Activated T-helper 1 cell treated with anti-CD3 and anti-CD28 coated beads, Interleukin-2, amount 50 U/mL, for 16 hours (primary cell): ENCODE measurements around the gene METTL26.
A peak's percentile ranks its signal among the peaks of the same experiment; 100 is the strongest.

Experiments
- DNase-seq, 2 donors: peaks; one replicate each; pipeline ENCODE4 v3.0.0-alpha.2; 2020; ENCODE audit warnings: low read depth in 1 of 2, low spot score in 1 of 2

METTL26 gene

GRCh38 chr16:659618-660017, 23.5 kb upstream of the METTL26 start:
- no peak for DNase-seq

- DNase-seq, result no peak
Measured at GRCh38 chr16:658679-659571, 22.8 kb upstream of the METTL26 start.

GRCh38 chr16:657487-657886, 21.4 kb upstream of the METTL26 start:
- DNase-seq, result no peak

GRCh38 chr16:654034-654433, 17.9 kb upstream of the METTL26 start:
- DNase-seq, result no peak

GRCh38 chr16:652454-653305, 16.6 kb upstream of the METTL26 start:
- DNase-seq, result no peak

- no peak for DNase-seq
Measured at GRCh38 chr16:651844-652243, 15.7 kb upstream of the METTL26 start.

GRCh38 chr16:649631-650030, 13.5 kb upstream of the METTL26 start:
- DNase-seq, result no peak

GRCh38 chr16:648781-649589, 12.9 kb upstream of the METTL26 start, which contains the start of gene WDR90:
TSS of gene WDR90 (plus strand) at chr16:649365. CDS start at chr16:649417, 52 bp downstream.
- DNase-seq, result peak; percentile 83 to 87

- DNase-seq, result no peak
Measured at GRCh38 chr16:648071-648780, 12.1 kb upstream of the METTL26 start.

- DNase-seq, result no peak
Measured at GRCh38 chr16:647173-647902, 11.2 kb upstream of the METTL26 start.

GRCh38 chr16:646679-647172, 10.6 kb upstream of the METTL26 start:
- no peak for DNase-seq

GRCh38 chr16:645852-646678, 10.0 kb upstream of the METTL26 start:
- DNase-seq, result no peak

GRCh38 chr16:644556-644955, 8.5 kb upstream of the METTL26 start:
- no peak for DNase-seq

- no peak for DNase-seq
Measured at GRCh38 chr16:643050-643368, 6.9 kb upstream of the METTL26 start.

GRCh38 chr16:642189-643049, 6.3 kb upstream of the METTL26 start:
- DNase-seq, result no peak

GRCh38 chr16:641326-642188, 5.5 kb upstream of the METTL26 start, which contains the start of gene MCRIP2:
TSS of gene MCRIP2 (plus strand) at chr16:641828. CDS start at chr16:641992, 164 bp downstream.
- peak in 1 of 2 donors; percentile 56 for DNase-seq

- DNase-seq, result no peak
Measured at GRCh38 chr16:640614-641013, 4.5 kb upstream of the METTL26 start.
